HFFc6 (cell line): ENCODE data around the gene METAP1D. TPM values are rescaled to one million over a fixed set of nuclear protein-coding genes. Genes with fewer than 3 reads are reported as not detected.

Source experiments
- DNase-seq: peaks from one replicate; pipeline ENCODE4 v3.0.0-alpha.2; 2018
- H3K27ac Mint-ChIP-seq: 2 replicates; pipeline ENCODE4 v1.8.0; 2020; ENCODE audit warnings: mild to moderate bottlenecking, mixed read lengths
- H3K27me3 Mint-ChIP-seq: 2 replicates; pipeline ENCODE4 v1.8.0; 2021; ENCODE audit warnings: mild to moderate bottlenecking, moderate library complexity, mixed read lengths; ENCODE audit not compliant: insufficient read depth
- H3K36me3 Mint-ChIP-seq: 2 replicates; pipeline ENCODE4 v1.8.0; 2021; ENCODE audit warnings: low read depth, mixed read lengths
- H3K4me1 Mint-ChIP-seq: 2 replicates; pipeline ENCODE4 v1.8.0; 2020; ENCODE audit warnings: low read depth, mixed read lengths
- H3K4me3 Mint-ChIP-seq: 2 replicates; pipeline ENCODE4 v1.8.0; 2020; ENCODE audit warnings: mild to moderate bottlenecking, moderate library complexity, mixed read lengths
- H3K9me3 Mint-ChIP-seq: 2 replicates; pipeline ENCODE4 v1.8.0; 2020; ENCODE audit warnings: mild to moderate bottlenecking, mixed read lengths
- total RNA-seq, 6 experiments: library from RNA; stranded (reverse); fragmentation: NEBNext Ultra II Directional; extraction: Animal tissue kit (Norgen Biotek cat#: 25700); gene quantifications; 2 replicates in 1 of 6; 3 replicates in 5 of 6; pipeline ENCODE4 v1.2.3, GENCODE V29; 2021
- TF ChIP-seq, protein P1 (sequence below): fragments of 200-600 bp; sonication (generic); IDR thresholded peaks from 2 replicates; pipeline ENCODE4 v1.5.0; 2021; ENCODE audit warnings: antibody characterized with exemption, mild to moderate bottlenecking

The METAP1D gene
- total RNA-seq, 6 experiments from 2014 or later, result 5.3 to 7.5 (median 6.2) TPM

DNA sequence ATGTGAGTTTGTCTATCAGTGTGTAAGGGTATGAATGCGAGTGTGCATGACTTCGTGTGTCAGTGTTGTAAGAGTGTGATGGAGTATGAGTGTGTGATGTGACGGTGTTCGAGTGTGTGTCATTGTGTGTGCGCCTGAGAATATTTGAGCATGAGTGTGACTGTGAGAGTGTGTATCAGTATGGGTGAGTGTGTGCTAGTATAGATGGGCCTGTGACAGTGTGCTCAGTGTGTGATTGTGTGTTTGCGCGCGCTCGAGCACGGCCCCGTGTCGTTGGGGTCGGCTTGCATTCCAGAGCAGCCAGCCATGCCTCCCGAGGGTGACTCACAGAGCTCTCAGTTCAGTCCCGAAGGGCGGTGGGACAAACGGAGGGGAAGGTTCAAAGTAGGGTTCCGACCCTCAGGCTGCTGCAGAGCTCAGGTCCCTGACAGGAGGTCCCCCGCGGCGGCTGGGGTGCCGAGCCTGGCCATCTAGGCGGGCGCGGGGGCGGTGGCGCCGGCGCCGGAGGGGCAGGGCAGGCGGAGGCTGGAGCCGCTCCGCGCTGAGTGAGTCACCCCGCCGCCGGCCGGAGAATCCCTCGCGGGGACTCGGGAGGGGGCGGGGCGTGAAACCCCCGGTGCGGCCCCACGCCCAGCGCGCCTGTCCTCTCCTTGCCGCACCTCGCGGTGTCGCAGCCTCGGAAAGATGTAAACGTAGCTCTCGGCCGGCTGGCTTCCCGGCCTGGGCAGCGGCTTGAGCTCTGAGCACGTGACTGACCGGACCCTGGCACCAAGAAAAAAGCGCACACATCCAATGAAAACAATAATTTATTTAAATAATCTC lies 99.1 kb downstream of the METAP1D start:
- Mint-ChIP-seq H3K36me3 (peaks cover 9% of the 10 kb centered on the region; the same call in 1 of the 2 replicates), H3K27ac (peak overlapping the region; percentile 90), H3K9me3 (no peaks in the 10 kb centered on the region), H3K4me3 (peak overlapping the region; percentile 95), H3K4me1 (peaks cover 63% of the 10 kb centered on the region), H3K27me3 (peaks cover 11% of the 10 kb centered on the region; the same call in 1 of the 2 replicates)
- TF ChIP-seq, protein P1, sequence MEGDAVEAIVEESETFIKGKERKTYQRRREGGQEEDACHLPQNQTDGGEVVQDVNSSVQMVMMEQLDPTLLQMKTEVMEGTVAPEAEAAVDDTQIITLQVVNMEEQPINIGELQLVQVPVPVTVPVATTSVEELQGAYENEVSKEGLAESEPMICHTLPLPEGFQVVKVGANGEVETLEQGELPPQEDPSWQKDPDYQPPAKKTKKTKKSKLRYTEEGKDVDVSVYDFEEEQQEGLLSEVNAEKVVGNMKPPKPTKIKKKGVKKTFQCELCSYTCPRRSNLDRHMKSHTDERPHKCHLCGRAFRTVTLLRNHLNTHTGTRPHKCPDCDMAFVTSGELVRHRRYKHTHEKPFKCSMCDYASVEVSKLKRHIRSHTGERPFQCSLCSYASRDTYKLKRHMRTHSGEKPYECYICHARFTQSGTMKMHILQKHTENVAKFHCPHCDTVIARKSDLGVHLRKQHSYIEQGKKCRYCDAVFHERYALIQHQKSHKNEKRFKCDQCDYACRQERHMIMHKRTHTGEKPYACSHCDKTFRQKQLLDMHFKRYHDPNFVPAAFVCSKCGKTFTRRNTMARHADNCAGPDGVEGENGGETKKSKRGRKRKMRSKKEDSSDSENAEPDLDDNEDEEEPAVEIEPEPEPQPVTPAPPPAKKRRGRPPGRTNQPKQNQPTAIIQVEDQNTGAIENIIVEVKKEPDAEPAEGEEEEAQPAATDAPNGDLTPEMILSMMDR, result no peak
- peak; percentile 81 for DNase-seq

DNA sequence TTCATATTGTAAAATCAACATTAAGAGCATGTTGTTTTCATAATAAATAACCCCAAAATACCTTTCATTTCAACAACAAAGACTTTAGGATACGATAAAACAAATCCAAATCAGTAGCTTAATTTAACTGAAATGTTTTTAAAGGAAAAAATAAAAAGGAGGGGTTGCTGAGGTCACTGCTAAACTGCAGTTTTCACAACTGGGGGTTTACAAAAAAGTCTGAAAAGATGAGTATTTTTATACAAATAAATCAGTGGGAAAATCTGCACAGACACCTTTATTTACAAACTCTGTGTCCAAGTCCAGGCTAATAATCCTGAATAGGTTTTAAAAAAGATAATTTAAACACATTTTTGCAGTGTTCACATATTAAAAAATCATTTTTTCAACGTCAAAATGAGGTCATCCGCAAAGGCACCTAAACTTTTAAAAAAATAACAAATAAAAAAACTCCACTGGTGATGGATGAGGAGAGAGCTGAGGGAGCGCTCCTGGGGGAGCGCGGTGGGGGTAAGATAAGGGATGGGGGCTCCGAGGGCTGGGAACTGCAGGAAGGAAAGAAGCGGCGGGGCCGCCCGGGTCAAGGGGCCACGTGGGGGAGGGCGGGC lies 99.8 kb downstream of the METAP1D start:
- no peak for DNase-seq
- Mint-ChIP-seq H3K4me3 (peak overlapping the region; percentile 95), H3K27me3 (peaks cover 7% of the 10 kb centered on the region; the same call in 1 of the 2 replicates), H3K9me3 (no peaks in the 10 kb centered on the region), H3K36me3 (peaks cover 9% of the 10 kb centered on the region; the same call in 1 of the 2 replicates), H3K4me1 (peaks cover 65% of the 10 kb centered on the region), H3K27ac (peak overlapping the region; percentile 90)
- TF ChIP-seq, protein P1, result no peak

DNA sequence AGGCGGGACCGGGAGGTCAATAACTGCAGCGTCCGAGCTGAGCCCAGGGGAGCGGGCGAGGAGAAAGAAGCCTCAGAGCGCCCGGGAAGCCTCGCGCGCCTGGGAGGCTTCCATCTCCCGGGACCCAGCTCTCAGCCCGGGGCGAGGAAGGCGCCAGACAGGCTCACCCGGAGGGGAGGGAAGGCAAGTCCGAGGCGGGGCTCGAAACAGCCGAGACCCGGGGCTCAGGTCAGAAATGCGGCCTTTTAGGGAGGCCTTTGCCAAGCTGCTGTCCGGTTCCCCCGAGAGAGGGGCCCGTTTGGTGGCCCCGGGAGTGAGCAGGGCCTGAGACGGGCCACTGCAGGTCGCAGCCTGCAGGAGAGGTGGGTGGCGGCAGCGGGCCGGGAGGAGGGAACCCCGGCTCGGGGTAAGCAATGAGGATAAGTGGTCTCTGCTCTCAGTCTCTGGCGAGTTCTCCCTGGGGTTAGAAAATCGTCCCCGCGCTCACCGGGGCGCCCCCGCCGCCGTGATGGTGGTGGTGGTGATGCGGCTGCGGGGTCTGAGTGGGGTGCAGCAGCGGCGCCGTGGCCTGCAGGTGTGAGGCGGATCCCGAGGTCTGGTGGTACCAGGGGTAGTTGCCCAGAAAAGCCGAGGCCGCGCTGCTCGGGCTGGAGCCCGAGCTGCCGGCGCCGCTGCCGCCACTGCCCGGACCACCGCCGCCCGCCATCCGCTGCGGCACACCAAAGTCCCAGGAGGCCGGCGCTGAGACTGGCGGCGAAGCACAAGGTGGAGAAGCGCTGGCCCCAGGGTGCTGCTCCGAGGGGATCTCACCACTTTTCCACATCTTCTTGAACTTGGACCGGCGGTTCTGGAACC lies 100.6 kb downstream of the METAP1D start:
- H3K27ac Mint-ChIP-seq, result peak overlapping the region; percentile 90
- no peak for DNase-seq

DNA sequence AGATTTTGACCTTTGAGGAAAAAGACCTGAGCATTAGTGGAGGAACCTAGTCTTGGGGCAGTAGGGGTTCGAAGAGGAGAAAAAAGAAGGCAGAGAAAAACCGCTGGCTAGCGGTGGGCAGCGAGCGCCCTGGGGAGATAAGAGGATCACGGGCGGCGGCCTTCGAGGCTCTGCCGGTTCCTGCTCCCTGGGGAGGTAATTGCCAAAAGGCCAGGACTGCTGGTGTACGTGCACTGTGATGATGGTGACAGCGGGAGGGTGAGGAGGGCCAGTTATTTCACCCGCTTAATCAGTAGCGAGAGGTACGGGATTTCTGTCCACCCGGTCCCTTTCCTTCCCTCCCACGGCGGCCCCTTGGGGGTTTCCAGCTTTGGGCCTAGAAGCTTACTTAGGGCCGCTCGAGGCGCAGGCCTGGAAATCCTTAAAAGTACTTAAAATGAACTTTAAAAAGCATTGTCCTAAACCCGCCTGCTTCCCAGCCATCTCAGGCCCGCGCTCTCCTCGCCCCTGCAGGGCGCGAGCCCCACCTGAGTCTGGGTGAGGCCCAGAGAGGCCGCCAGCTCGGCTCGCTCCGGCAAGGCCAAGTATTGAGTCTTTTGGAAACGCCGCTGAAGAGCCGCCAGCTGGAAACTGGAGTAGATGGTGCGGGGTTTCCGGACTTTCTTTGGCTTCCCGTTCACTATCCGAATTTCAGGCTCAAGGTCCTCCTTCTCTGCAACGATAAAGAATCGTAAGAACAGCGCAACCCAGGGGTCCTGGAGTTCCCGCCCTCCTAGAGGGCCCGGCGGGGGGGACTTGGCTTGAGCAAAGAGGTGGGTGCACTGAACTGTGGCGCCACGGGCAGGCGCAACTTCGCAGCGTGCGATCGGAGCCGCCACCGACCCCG lies 101.4 kb downstream of the METAP1D start:
- Mint-ChIP-seq H3K9me3 (no peaks in the 10 kb centered on the region), H3K27ac (peak overlapping the region; percentile 90), H3K4me3 (peak overlapping the region; percentile 95), H3K36me3 (peaks cover 9% of the 10 kb centered on the region; the same call in 1 of the 2 replicates), H3K27me3 (peaks cover 7% of the 10 kb centered on the region; the same call in 1 of the 2 replicates), H3K4me1 (peaks cover 68% of the 10 kb centered on the region)
- DNase-seq, result no peak
- TF ChIP-seq, protein P1, result 0 out of 2 replicates have a peak, but pooled peaks have one; percentile 10

More for the DNA sequence above, 100.6 kb downstream of the METAP1D start:
- Mint-ChIP-seq H3K9me3 (no peaks in the 10 kb centered on the region), H3K27me3 (peaks cover 7% of the 10 kb centered on the region; the same call in 1 of the 2 replicates), H3K4me1 (peaks cover 69% of the 10 kb centered on the region), H3K36me3 (peaks cover 9% of the 10 kb centered on the region; the same call in 1 of the 2 replicates), H3K4me3 (peak overlapping the region; percentile 95)
- TF ChIP-seq, protein P1, result no peak
